ENCODE measurements around the gene MYO9B.

MYO9B gene

GRCh38 chr19:17225053-17225452 lies 149.5 kb downstream of the MYO9B start:
- no peak for DNase-seq (ENCODE audit: low read depth)
- H3K4me3 ChIP-seq (ENCODE audit: low read depth, low read length), result no peak overlapping the region
- TF ChIP-seq, protein P1, sequence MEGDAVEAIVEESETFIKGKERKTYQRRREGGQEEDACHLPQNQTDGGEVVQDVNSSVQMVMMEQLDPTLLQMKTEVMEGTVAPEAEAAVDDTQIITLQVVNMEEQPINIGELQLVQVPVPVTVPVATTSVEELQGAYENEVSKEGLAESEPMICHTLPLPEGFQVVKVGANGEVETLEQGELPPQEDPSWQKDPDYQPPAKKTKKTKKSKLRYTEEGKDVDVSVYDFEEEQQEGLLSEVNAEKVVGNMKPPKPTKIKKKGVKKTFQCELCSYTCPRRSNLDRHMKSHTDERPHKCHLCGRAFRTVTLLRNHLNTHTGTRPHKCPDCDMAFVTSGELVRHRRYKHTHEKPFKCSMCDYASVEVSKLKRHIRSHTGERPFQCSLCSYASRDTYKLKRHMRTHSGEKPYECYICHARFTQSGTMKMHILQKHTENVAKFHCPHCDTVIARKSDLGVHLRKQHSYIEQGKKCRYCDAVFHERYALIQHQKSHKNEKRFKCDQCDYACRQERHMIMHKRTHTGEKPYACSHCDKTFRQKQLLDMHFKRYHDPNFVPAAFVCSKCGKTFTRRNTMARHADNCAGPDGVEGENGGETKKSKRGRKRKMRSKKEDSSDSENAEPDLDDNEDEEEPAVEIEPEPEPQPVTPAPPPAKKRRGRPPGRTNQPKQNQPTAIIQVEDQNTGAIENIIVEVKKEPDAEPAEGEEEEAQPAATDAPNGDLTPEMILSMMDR (IDR thresholded peaks at IDR 0.05; ENCODE audit: insufficient read depth, low read depth, low read length, missing control alignments), result no peak

DNA sequence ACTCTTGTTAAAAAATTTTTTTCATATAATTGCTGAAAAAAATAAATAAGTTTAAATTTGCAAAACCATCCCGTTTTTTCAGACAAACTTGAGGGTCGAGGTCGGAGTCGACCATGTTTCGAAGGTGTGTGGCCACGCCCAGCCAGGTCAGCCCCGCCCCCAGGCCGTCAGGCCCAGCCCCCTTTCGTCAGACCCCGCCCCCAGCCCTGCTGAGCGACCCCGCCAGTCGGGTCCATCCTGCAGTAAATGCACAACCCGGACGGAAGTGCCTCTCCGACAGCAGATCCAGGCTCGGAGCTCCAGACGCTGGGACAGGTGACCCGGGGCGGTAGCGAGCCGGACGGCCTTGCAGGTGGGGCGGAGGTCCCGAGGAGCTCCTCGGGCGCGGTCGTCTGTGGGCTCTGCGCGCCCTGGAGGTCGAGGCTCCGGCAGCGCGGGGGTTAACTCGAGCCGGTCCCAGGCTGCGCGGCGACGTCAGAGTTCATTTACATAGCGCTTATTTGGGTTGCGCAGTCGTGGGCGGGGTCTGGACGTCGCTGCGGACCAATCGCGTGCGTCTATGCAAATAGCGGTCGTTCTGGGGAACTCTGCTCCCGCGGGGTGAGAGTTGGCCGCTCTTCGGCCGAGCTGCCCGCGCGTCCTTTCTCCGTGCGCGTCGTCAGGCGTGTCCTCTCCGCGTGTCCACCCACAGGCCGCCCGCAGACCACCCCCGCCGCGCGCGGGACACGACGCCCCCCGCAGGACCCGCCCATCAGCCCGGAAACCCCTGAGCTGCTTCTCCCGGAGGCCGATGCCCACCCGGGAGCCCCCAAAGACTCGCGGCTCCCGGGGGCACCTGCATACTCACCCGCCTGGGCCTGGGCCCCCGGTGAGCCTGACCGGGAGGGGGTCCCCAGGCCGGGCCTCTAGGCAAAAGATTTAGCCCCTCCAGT lies 150.7 kb downstream of the MYO9B start, which contains the start of gene OCEL1:
TSS of gene OCEL1 (plus strand) at position 225 of the 932 bp plus-strand sequence. CDS start at position 247, 22 bp downstream.
- peak within 1 kb of the TSS; percentile 76 for H3K4me3 ChIP-seq (ENCODE audit: low read depth, low read length)
- TF ChIP-seq, protein P1 (IDR thresholded peaks at IDR 0.05; ENCODE audit: insufficient read depth, low read depth, low read length, missing control alignments), result no peak
- DNase-seq (ENCODE audit: low read depth), result peak; percentile 99

- DNase-seq (ENCODE audit: low read depth), result no peak
- H3K4me3 ChIP-seq (ENCODE audit: low read depth, low read length), result no peak overlapping the region
- TF ChIP-seq, protein P1 (IDR thresholded peaks at IDR 0.05; ENCODE audit: insufficient read depth, low read depth, low read length, missing control alignments), result no peak
Observed at GRCh38 chr19:17227798-17228367, 152.3 kb downstream of the MYO9B start.

GRCh38 chr19:17229890-17230289 lies 154.3 kb downstream of the MYO9B start:
- no peak for DNase-seq (ENCODE audit: low read depth)
- TF ChIP-seq, protein P1 (IDR thresholded peaks at IDR 0.05; ENCODE audit: insufficient read depth, low read depth, low read length, missing control alignments), result no peak
- no peak overlapping the region for H3K4me3 ChIP-seq (ENCODE audit: low read depth, low read length)

DNA sequence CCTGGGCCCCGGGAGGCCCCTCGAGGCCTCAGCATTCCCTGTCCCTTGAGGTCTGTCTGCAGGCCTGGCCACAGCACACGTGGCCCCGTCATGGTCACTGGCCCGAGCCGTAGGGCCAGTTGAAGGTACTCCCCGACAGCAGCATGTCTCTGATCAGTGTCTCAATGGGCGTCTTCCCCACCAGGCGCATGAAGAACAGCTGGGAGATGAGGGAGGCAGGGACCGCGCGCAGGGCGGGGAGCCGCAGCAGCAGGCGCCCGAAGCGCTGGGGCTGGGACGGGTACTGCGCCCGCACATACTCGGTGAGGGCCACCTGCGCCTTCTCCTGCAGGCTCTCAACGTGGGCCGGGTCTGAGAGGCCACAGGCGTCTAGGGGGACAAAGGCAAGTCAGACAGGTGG lies 156.7 kb downstream of the MYO9B start:
- TF ChIP-seq, protein P1 (IDR thresholded peaks at IDR 0.05; ENCODE audit: insufficient read depth, low read depth, low read length, missing control alignments), result no peak
- no peak overlapping the region for H3K4me3 ChIP-seq (ENCODE audit: low read depth, low read length)
- DNase-seq (ENCODE audit: low read depth), result no peak

DNA sequence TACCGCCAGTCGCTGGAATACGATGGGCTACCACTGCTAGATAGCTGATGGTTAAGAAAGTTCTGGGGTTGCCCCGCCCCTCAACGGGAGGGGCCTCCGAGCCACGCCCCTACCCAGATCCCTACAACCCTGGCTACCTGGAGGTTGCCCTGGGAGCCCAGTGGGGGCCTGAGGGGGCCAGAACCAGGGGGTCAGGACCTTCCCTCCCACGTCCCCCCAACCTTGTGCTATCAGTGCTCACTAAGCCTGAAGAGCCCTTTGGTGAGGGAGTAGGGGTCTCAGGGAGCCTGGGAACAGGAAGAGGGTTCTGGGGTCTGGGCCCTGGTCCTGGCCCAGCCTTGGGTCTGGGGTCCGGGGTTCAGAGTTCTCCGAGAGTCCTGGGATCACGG lies 159.3 kb downstream of the MYO9B start:
- peak; percentile 71 for DNase-seq (ENCODE audit: low read depth)
- peak overlapping the region; percentile 86 for H3K4me3 ChIP-seq (ENCODE audit: low read depth, low read length)
- TF ChIP-seq, protein P1 (IDR thresholded peaks at IDR 0.05; ENCODE audit: insufficient read depth, low read depth, low read length, missing control alignments), result no peak

All from GM12865 (cell line).